ENCODE data around the gene BIRC6.

DNA sequence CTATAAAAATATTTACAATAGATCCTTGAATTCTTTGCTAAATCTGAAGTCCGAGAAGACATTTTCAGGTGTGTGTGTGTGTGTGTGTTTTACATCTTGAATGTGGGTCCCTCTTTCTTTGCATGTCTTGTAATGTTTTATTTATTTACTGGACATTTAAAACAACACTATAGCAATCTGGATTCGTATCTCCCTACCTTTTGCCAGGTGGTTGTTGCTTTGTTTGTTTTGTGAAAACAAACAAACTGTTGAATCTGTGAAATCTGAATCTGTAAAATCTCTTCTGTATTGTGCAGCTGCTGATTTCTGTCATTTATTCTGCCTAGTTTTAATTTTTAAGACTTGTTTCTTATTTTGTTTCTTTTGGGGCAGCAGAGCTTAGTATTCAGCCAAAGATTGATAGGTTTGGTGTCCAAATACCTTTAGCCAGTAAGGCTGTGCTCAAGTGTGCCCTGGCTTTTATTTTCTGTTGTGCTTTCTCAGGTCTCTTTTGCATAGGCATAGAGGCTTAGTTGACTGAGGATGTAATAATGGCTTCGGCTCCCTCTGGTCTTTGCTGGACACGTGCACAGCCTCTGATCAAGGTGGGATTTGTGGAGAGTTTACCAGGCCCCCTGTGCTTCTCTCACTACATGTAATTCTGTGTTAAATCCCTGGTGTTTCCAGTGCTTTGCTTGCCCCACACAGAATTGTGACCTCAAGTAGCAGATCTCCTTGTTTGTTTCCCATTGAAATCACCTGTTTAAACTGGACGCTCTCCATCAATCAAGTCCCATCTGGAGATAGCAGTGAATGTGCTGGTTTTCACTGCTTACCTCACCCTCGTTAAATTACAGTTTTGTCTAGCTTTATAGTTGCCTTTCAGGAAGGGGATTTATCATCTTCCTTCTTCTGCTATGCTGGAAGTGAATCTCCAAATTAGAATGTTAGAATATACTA, 71.1 kb downstream of the BIRC6 start:
- TF ChIP-seq CTCF (IDR thresholded peaks at IDR 0.05; ENCODE audit: insufficient read depth, low read length, poor library complexity, severe bottlenecking) (no peak), EZH2phosphoT487 (conservative IDR thresholded peaks at IDR 0.05; ENCODE audit: low read length) (no peak)
